K562 (cell line): ENCODE measurements around the gene GPR68. TPM values are rescaled to one million over a fixed set of nuclear protein-coding genes. Genes with fewer than 3 reads are reported as not detected.

ENCODE experiments used
- ATAC-seq: fragments of 200-7000 bp; cut with Tn5 transposase; 3 replicates; pipeline ENCODE4 v1.9.1; 2020; ENCODE audit warnings: moderate library complexity
- BruUV-seq: library from RNA; stranded (reverse); fragments of 400-500 nt; replicated peaks from 2 replicates; lab custom pipeline; 2021; lab: Mats Ljungman, UMichigan
- CTCF ChIA-PET: fragments of 300-600 bp; formaldehyde crosslinking; extraction: SDS; loops from one replicate; lab custom pipeline; 2021; ENCODE audit warnings: low intra/inter-chr PET ratio; lab: Yijun Ruan, JAX
- POLR2A ChIA-PET: fragments of 300-600, 350-650 bp; sonication (Branson Sonifier 250); formaldehyde crosslinking; extraction: SDS; loops from one replicate; lab custom pipeline; 2021; ENCODE audit warnings: antibody characterized with exemption, inconsistent platforms; lab: Yijun Ruan, JAX
- DNase-seq, 4 experiments: peaks; one replicate each; pipeline versions ENCODE4 v3.0.0 to v3.0.0-alpha.2; 2011 to 2018; ENCODE audit warnings: low spot score in 3 of 4, mixed read lengths in 3 of 4; ENCODE audit errors: extremely low read depth in 1 of 4
- FAIRE-seq: peaks from 2 replicates; lab custom pipeline; 2011; peaks lifted over from hg19 to GRCh38; lab: Jason Lieb, UNC
- H2AFZ ChIP-seq: 2 replicates; pipeline ENCODE4 v1.6.0; 2011; ENCODE audit warnings: low read depth, low read length, control low read depth, inconsistent platforms
- H3K27ac ChIP-seq: fragments of 200-600 bp; 3 replicates; pipeline ENCODE4 v1.8.0; 2011; ENCODE audit warnings: low read depth, mild to moderate bottlenecking, control low read depth, inconsistent platforms, low read length, moderate library complexity, mixed read lengths; ENCODE audit errors: extremely low read depth
- H3K27me3 ChIP-seq, 2 experiments: fragments of 300-600 bp in 1 of 2; 2 replicates in 1 of 2; 3 replicates in 1 of 2; pipeline versions ENCODE4 v1.6.0 to v1.8.0; 2011; ENCODE audit warnings: inconsistent platforms in 2 of 2, low read length in 2 of 2, mild to moderate bottlenecking in 1 of 2, mixed read lengths in 1 of 2, moderate library complexity in 1 of 2; ENCODE audit not compliant: control insufficient read depth in 2 of 2, insufficient read depth in 2 of 2
- H3K36me3 ChIP-seq: fragments of 300-600 bp; 3 replicates; pipeline ENCODE4 v1.8.0; 2011; ENCODE audit warnings: mild to moderate bottlenecking, low read length, inconsistent platforms; ENCODE audit not compliant: control insufficient read depth, insufficient read depth
- H3K4me1 ChIP-seq, 2 experiments: fragments of 200-600 bp in 1 of 2; replicated peaks in 1 of 2; 2 replicates in 1 of 2; 3 replicates in 1 of 2; pipeline versions ENCODE4 v1.5.1 to v1.8.0; 2011; ENCODE audit warnings: inconsistent platforms in 2 of 2, low read length in 2 of 2, mild to moderate bottlenecking in 1 of 2, mixed read lengths in 1 of 2, moderate library complexity in 1 of 2; ENCODE audit not compliant: control insufficient read depth in 2 of 2, insufficient read depth in 2 of 2
- H3K4me2 ChIP-seq: 2 replicates; pipeline ENCODE4 v1.6.1; 2011; ENCODE audit warnings: low read length, control low read depth, inconsistent platforms, mixed read lengths; ENCODE audit not compliant: insufficient read depth
- H3K4me3 ChIP-seq: fragments of 200-600 bp; sonication (generic), shearing (Covaris generic); 2 replicates; pipeline ENCODE4 v1.5.1; 2016; ENCODE audit warnings: control low read depth, inconsistent platforms
- H3K79me2 ChIP-seq: fragments of 200-600 bp; 3 replicates; pipeline ENCODE4 v1.8.0; 2011; ENCODE audit warnings: low read length, inconsistent platforms; ENCODE audit not compliant: control insufficient read depth, insufficient read depth
- H3K9ac ChIP-seq, 2 experiments: 2 replicates each; pipeline versions ENCODE4 v1.6.0 to v1.6.1; 2011; ENCODE audit warnings: low read depth in 2 of 2, low read length in 2 of 2, control low read depth in 1 of 2, inconsistent platforms in 1 of 2, mild to moderate bottlenecking in 1 of 2, mixed read lengths in 1 of 2; ENCODE audit not compliant: insufficient read depth in 1 of 2
- H3K9me1 ChIP-seq: one replicate; pipeline ENCODE4 v1.6.0; 2011; ENCODE audit warnings: inconsistent platforms, mild to moderate bottlenecking, low read length, moderate library complexity; ENCODE audit not compliant: control insufficient read depth, insufficient read depth
- H3K9me3 ChIP-seq: replicated peaks from 2 replicates; pipeline ENCODE4 v1.5.1; 2011; ENCODE audit warnings: low read depth, low read length, inconsistent platforms; ENCODE audit not compliant: control insufficient read depth, insufficient read depth
- H4K20me1 ChIP-seq: replicated peaks from 2 replicates; pipeline ENCODE4 v1.6.1; 2011; ENCODE audit warnings: low read length, inconsistent platforms, mixed read lengths; ENCODE audit not compliant: control insufficient read depth, insufficient read depth
- MEF2A ChIP-seq: IDR thresholded peaks from 2 replicates; pipeline ENCODE4 v1.6.1; 2011; ENCODE audit warnings: low read depth, mild to moderate bottlenecking, low read length, moderate library complexity; ENCODE audit not compliant: control insufficient read depth
- PPARD ChIP-seq: fragments of 250-450 bp; sonication (Bioruptor Pico); IDR thresholded peaks from 2 replicates; pipeline ENCODE4 v1.8.0; 2022; ENCODE audit warnings: inconsistent platforms, mild to moderate bottlenecking, moderate library complexity
- SIN3A ChIP-seq, 2 experiments: fragments of 150-350 bp in 1 of 2; IDR thresholded peaks; 2 replicates each; pipeline ENCODE4 v1.6.1; 2011 to 2016; ENCODE audit warnings: borderline replicate concordance in 2 of 2, low read depth in 2 of 2, low read length in 2 of 2, mild to moderate bottlenecking in 2 of 2, moderate library complexity in 2 of 2; ENCODE audit not compliant: control insufficient read depth in 1 of 2
- TBP ChIP-seq: optimal IDR thresholded peaks from 2 replicates; pipeline ENCODE3; 2011; ENCODE audit warnings: low read depth, low read length, improper control_type of control experiment
- ZFP30 ChIP-seq: fragments of 250-450 bp; sonication (Bioruptor Pico); IDR thresholded peaks from 2 replicates; pipeline ENCODE4 v1.8.0; 2022; ENCODE audit warnings: moderate library complexity, mild to moderate bottlenecking, inconsistent platforms, borderline replicate concordance
- ZNF253 ChIP-seq: fragments of 250-450 bp; sonication (Bioruptor Pico); conservative IDR thresholded peaks from 2 replicates; pipeline ENCODE4 v1.6.1; 2021; ENCODE audit warnings: mild to moderate bottlenecking
- ZNF395 ChIP-seq: fragments of 200-800 bp; sonication (Bioruptor generic); IDR thresholded peaks from 2 replicates; pipeline ENCODE4 v1.6.1; 2017; ENCODE audit warnings: missing genetic modification characterization, missing compliant biosample characterization
- ZNF444 ChIP-seq: fragments of 250-450 bp; sonication (Bioruptor Pico); IDR thresholded peaks from 2 replicates; pipeline ENCODE4 v1.4.0; 2020; ENCODE audit warnings: mild to moderate bottlenecking, moderate library complexity
- ZNF695 ChIP-seq: fragments of 450-650 bp; formaldehyde crosslinking; IDR thresholded peaks from 2 replicates; pipeline ENCODE4 v1.4.0; 2020; ENCODE audit warnings: mild to moderate bottlenecking, moderate library complexity
- WGBS: fragments of 100-300 bp; shearing (Covaris generic); methylation state at CpG from one replicate; pipeline ENCODE4 v1.1.6; 2016; ENCODE audit warnings: low coverage, mixed read lengths; ENCODE audit not compliant: insufficient coverage; ENCODE audit errors: missing lambda C conversion rate; 5-methylcytosine and 5-hydroxymethylcytosine counted together
- in situ Hi-C: fragments of 300-500 bp; cut with MboI; formaldehyde crosslinking; loops from 4 replicates; pipeline ENCODE4 v1.15.0; 2018; ENCODE audit warnings: inconsistent platforms, mixed read lengths
- intact Hi-C: fragments of 100-400 bp; cut with micrococcal nuclease; formaldehyde crosslinking; loops from 2 replicates; pipeline ENCODE4 v1.14.2; 2022
- polyA plus RNA-seq, 8 experiments: library from polyadenylated mRNA; depleted of rRNA in 4 of 8; stranded (reverse) in 5 of 8; unstranded in 3 of 8; fragments of >200 nt; fragmentation: Nextera tagmentation in 2 of 8; fragmentation: Illumina TruSeq in 1 of 8; extraction: Ambion mirVana in 2 of 8; extraction: Trizol in 1 of 8; gene quantifications; 2 replicates each; pipeline versions ENCODE4 v1.2.1 to v1.2.3, GENCODE V29; 2011 to 2014; ENCODE audit warnings: inconsistent platforms in 1 of 8, missing spikeins in 1 of 8
- total RNA-seq, 7 experiments: library from RNA; depleted of rRNA in 6 of 7; stranded (reverse); fragments of >200 nt in 6 of 7; fragmentation: Illumina TruSeq in 2 of 7; extraction: Trizol in 2 of 7; gene quantifications; 2 replicates each; pipeline versions ENCODE4 v1.2.1 to v1.2.3, GENCODE V29; 2011 to 2021; ENCODE audit warnings: low replicate concordance in 1 of 7
- TF ChIP-seq, protein P1 (sequence below): fragments of 250-450 bp; sonication (Bioruptor Pico); IDR thresholded peaks from 2 replicates; pipeline ENCODE4 v1.5.0; 2020; ENCODE audit warnings: mild to moderate bottlenecking, borderline replicate concordance
- TF ChIP-seq, protein P2 (sequence below): fragments of 450-650 bp; IDR thresholded peaks from 2 replicates; pipeline ENCODE4 v1.6.1; 2016

GPR68 gene
- total and polyA plus RNA-seq, 9 of the 15 experiments (the other 6 are each of a cell fraction or from before 2014, with no cell fraction given): 0.41 to 9.4 (median 3.7) TPM

DNA sequence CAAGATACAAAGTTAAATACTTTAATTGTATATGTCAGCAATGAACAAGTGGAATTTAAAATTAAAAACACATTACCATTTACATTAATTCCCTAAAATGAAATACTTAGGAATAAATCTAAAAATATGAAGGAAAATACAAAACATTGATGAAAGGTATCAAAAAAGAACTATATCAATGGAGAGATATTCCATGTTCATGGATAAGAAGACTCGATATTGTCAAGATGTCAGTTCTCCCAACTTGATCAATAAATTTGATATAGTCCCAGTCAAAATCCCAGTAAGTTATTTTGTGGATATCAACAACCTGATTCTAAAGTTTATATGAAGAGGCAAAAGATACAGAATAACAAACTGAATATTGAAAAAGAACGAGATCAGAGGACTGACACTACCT lies 33.5 kb downstream of the GPR68 start:
- no peaks in the 10 kb centered on the region for H3K9me1 ChIP-seq
- no peak overlapping the region for H2AFZ ChIP-seq
- no peak for ATAC-seq
- H3K9ac ChIP-seq: no peak overlapping the region
- no peak overlapping the region for H3K4me3 ChIP-seq
- BruUV-seq: no TSS peak
- no peak for FAIRE-seq
- in situ Hi-C loops (no loop called here), intact Hi-C loops (no loop called here)
- ChIA-PET CTCF (no interaction called here), POLR2A (interaction anchor here (1.6 kb wide), 1 partner anchor 9 kb away, joined by 6 read pairs; no protein-coding TSS in a partner anchor)
- H3K27me3 ChIP-seq: no peaks in the 10 kb centered on the region
- no peak overlapping the region for H3K27ac ChIP-seq
- H3K4me1 ChIP-seq: peaks cover 0 to 8% of the 10 kb centered on the region in 2 experiments; a peak in 2 of 5 replicates
- H3K79me2 ChIP-seq: no peaks in the 10 kb centered on the region
- TF ChIP-seq ZNF695: no peak
- TF ChIP-seq ZFP30 (CRISPR knock-in tag): no peak
- TF ChIP-seq SIN3A (IDR thresholded peaks at IDR 0.05; ENCODE audit: borderline replicate concordance in 2 of 2, control insufficient read depth in 1 of 2, low read depth in 2 of 2, low read length in 2 of 2): no peak
- H4K20me1 ChIP-seq: no peaks in the 10 kb centered on the region
- peaks cover 28% of the 10 kb centered on the region; the same call in 2 of the 3 replicates for H3K36me3 ChIP-seq
- DNase-seq: no peak
- H3K9me3 ChIP-seq: no peaks in the 10 kb centered on the region
- no peak overlapping the region for H3K4me2 ChIP-seq
- WGBS: 96% methylated on average over 2 of the region's 2 CpGs

GRCh38 chr14:91207008-91207407 lies 37.5 kb downstream of the GPR68 start:
- H3K9ac ChIP-seq: no peak overlapping the region
- intact Hi-C loops (no loop called here), in situ Hi-C loops (no loop called here)
- ATAC-seq (peak; percentile 48; the same call in 2 of the 3 replicates), DNase-seq (peak in 1 of 4 experiments; percentile 30), FAIRE-seq (peak; percentile 65)
- no TSS peak for BruUV-seq
- no peak overlapping the region for H2AFZ ChIP-seq
- POLR2A ChIA-PET: no interaction called here
- H3K9me1 ChIP-seq: no peaks in the 10 kb centered on the region
- H3K27ac ChIP-seq: no peak overlapping the region
- peaks cover 46% of the 10 kb centered on the region; the same call in 2 of the 3 replicates for H3K36me3 ChIP-seq
- no peak overlapping the region for H3K4me2 ChIP-seq
- H3K27me3 ChIP-seq: no peaks in the 10 kb centered on the region
- 3% methylated on average over 3 of the region's 3 CpGs for WGBS
- H4K20me1 ChIP-seq: no peaks in the 10 kb centered on the region
- peaks cover 11 to 22% of the 10 kb centered on the region in 2 experiments for H3K4me1 ChIP-seq
- H3K4me3 ChIP-seq: no peak overlapping the region
- CTCF ChIA-PET: no interaction called here
- H3K79me2 ChIP-seq: no peaks in the 10 kb centered on the region
- H3K9me3 ChIP-seq: no peaks in the 10 kb centered on the region
- TF ChIP-seq MEF2A (no peak), TBP (no peak), ZNF444 (CRISPR knock-in tag) (no peak), ZNF395 (CRISPR knock-in tag) (no peak), ZNF253 (no peak), PPARD (CRISPR knock-in tag) (no peak)
- TF ChIP-seq, protein P1, sequence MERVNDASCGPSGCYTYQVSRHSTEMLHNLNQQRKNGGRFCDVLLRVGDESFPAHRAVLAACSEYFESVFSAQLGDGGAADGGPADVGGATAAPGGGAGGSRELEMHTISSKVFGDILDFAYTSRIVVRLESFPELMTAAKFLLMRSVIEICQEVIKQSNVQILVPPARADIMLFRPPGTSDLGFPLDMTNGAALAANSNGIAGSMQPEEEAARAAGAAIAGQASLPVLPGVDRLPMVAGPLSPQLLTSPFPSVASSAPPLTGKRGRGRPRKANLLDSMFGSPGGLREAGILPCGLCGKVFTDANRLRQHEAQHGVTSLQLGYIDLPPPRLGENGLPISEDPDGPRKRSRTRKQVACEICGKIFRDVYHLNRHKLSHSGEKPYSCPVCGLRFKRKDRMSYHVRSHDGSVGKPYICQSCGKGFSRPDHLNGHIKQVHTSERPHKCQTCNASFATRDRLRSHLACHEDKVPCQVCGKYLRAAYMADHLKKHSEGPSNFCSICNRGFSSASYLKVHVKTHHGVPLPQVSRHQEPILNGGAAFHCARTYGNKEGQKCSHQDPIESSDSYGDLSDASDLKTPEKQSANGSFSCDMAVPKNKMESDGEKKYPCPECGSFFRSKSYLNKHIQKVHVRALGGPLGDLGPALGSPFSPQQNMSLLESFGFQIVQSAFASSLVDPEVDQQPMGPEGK: no peak
- TF ChIP-seq, protein P2, sequence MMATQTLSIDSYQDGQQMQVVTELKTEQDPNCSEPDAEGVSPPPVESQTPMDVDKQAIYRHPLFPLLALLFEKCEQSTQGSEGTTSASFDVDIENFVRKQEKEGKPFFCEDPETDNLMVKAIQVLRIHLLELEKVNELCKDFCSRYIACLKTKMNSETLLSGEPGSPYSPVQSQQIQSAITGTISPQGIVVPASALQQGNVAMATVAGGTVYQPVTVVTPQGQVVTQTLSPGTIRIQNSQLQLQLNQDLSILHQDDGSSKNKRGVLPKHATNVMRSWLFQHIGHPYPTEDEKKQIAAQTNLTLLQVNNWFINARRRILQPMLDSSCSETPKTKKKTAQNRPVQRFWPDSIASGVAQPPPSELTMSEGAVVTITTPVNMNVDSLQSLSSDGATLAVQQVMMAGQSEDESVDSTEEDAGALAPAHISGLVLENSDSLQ: peak; percentile 38; the same call in 1 of the 2 replicates
